RPMI8226 (cell line): Measurements from ENCODE around the gene SLC6A8.

Experiments
- DNase-seq: peaks from one replicate; pipeline ENCODE4 v3.0.0-alpha.2; 2015

The SLC6A8 gene

DNA sequence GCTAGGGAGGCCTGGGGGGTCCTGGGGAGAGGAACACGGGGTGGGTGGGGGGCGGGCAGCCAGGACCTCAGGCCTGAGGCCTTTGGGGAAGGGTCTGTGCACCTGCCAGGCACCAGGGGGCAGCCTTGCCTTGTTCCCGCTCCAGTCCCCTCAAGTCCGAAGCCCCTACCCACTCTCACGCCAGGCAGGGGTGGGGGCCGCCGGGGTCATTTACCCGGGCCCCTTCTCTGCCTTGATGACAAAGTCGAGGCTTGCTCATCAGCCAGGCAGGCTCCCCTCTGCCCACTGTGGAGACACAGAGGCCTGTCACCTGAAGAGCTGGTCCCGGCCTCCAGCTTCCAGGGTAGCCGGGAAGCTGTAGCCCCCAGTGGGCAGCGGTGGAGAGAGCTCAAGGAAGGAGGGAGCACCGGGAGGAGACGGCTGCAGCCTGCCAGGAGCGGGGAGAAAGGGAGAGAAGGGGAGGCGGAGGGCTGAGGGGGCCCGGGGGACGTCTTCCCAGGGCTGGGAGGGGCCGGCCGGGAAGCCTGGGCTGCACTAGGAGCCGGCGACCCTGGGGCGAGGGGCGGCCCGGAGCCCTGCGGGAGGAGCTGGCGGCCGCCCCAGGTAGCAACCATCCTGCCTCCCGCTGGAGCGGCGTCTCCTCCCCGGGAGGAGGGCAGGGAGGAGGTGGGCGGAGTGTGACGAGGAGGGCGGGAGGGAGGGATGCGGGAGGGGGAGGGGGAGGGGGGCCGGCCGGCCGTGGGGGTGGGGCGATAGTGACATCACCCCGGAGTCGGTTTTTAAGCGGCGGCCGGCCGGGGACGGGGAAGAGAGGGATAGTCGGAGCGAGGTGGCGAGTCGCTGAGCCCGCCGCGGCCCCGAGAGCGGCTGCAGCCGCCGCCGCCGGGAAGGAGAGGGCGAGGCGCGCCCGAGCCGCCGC lies at the start of gene SLC6A8:
TSS of gene SLC6A8 (plus strand) at position 806 of the 919 bp plus-strand sequence. CDS start 649 bp downstream, outside the sequence.
- DNase-seq: peak; percentile 64

DNA sequence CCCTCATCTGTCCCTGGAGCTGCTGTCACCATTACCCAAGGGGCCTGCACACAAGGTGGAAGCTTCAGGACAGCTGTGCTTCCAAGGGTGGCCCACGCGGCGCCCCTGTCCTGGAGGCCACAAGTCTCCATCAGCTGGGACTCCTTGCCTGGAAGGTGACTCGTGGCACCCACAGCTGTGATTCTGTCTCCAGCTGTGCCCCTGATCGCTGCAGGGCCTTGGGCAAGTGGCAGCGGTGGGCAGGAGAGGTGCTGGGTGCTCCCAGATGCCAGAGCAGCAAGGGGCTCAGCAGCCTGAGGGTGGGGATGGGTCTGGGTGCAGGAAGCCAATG lies 49.7 kb upstream of the SLC6A8 start:
- DNase-seq: no peak

DNA sequence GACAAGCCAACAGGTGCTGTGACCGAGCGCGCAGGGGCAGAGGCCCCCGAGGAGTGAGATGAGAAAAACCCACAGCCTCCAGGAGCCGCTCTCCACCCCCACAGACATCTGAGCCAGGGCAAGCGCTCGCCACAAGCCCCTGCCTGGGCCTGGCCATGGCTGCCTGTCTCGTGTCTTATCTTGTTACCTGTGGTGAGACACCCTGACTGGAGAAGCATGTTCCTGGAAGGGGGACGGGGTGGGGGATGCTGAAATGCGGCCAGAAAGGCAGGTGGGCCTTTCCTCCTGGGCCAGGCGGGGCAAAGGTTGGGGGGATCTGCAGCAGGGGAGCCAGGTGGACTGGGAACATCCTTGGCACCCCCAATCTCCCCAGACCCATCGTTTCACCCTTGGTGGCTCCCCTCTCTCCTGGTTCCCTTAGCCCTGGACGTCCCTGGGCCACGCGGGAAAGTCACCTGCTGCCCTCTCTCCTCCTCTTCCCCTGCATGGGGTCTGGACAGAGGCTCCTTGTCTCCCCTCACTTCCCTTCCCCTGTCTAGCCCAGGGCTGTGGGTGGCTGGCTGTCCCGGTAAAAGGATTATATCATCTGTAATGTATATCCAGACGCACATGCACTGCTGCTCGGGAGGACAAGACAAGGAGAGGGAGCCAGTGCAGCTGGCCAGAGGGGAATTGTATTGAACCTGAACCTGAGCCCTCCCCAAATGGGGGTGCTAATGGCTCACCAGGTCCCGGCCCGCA lies 49.1 kb upstream of the SLC6A8 start:
- no peak for DNase-seq

DNA sequence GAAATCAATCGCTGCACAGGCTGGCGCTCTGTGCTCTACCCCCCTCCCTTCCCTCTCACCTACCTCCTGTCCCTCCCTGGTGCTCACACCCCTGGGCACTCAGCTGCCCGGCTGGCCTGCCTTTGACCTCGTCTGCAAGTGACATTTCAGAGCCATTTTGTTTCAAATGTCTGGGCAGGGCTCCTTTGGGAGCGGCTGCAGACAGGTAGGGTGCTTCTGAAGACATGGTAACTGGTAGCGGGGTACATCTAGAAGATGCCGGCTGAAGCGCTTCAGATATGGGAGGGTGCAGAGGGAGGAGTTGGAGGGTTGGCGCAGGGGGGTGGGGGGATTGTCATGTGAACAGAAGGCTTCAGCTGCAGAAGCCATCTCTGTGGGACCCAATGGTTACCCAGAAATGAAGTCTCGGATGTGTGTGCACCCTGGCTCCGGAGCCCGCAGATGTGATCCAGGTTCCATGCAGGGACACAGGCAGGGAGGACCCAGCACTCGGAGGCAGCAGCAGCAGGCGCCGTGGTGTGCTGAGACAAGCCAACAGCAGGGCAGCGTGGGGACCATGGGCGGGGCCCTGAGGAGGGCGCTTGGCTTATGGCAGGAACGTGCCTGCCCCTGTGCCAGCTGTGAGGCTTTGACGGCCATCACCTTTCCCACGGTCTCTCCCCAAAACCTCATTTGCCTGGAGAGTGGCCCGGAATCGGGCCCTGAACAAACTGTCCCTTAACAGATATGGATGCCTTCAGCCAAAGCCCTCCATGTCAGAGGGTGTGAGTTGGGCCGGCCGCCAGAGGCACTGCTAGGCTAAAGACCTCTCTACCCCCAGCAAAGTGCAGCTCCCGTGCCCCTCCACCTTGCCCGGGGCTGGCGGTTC lies 48.3 kb upstream of the SLC6A8 start:
- peak; percentile 23 for DNase-seq

DNA sequence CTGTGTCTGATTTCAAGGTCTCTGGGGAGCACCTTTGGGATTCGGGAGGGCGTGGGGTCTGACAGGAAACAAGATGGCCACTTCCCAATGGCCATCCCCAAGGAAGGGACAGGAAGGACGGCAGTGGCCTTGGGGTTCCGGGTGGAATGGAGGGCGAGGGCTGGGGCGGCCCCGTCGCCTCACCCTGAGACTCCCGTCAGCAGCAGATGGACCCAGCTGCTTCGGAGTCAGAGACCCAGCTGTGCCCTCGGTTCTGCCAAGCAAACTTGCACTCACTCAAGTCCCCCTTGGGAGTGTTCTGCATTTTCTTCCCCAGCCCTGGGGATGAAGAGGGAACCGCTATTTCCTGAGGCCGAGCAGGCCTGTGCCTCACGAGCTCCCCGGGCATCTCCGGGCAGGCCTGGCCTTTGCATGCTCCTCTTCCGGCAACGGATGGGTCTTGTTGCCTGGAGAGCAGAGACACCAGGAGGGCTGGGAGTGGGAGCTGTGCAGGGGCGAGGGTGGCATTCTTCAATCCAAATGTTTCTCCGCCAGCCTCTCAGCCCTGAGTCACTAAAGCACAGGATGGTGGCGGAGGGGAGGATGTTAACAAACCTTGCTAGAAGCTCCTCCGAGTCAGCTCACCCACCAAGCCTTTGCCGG lies 47.6 kb upstream of the SLC6A8 start:
- DNase-seq: no peak

DNA sequence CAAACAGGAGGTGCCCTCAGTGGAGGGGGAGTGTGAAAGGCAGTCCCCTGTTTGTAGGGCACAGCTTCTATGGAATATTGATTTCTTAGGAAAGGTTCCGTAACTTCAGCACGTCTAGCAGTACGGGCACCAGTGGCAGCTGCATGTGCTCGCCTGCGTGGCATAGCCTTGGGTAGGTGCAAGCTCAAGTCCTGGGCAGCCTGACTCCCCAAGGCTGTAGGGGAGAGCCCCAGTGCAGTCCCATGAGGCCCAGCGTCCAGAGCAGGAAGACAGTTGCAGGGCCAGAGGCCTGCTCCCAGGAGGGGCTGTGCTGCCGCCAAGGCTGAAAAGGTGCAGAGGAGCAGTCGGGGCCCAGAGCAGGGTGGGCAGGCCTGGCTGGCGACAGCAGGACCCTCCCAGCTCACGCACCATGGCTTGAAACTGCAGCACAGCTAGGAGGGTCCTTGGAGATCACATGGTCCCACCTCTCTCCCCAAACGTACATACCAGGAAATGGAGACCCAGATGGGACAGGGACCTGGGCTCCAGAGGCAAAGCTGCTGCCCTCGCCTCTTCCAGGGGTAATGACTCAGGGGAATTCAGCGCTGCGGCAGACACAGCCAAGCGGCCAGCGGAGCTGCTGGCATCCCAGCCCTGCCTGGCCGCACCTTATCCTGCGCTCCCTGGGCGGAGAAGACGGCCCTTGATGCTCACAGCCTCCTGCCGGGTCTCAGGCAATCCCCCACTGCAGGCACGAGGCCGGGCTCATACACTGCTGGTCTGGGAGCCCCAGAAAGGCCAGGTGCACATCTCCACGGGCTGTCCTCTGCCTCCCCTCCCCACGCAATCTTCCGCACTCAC lies 46.8 kb upstream of the SLC6A8 start:
- no peak for DNase-seq

DNA sequence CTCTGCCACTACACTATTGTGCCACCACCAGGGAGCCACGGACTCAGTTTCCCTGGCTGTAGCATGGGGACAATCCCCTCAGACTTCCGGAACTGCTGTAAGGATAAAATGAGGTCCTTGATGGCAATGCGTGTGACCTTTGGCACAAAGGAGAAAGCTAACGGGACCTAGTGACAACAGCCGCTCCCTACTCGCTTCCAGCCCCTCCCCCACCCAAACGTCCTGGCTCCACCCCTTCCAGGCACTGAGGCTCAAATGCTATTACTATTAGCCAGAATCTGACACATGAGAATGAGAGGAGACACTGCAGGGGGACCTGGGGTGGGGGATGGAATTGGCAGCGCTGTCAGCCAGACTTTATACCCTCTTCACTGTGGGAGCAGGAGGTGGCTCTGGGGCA lies 46.1 kb upstream of the SLC6A8 start:
- DNase-seq: no peak

DNA sequence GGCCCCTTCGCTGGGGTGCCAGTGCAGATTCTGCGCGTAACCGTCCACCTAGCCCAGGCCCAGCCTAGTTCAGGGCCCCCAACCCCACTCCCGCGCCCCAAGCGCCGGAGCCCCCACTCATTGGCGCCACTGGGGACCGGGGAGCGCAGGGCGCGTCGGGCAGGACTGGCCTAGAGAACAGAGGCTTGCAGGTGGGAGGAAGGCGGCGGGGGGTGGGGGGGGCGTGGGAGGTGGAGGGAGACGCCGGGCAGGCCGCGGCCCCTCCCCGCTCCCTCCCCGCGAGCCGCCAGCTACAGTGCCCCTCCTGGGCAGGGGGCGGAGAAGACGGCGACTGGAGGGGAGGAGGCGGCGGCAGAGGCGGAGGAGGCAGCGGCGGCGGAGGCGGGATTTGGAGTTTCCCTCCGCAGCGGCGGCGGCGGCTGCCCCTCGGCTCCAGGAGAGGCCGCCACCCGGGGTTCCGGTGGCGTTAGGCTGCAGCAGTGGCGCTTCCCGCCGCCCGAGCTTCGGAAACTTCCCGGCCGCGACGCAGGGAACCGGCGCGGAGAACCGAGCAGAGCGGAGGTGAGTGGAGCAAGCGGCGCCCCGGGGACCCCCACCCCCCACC lies 45.6 kb upstream of the SLC6A8 start:
- DNase-seq: peak; percentile 11

DNA sequence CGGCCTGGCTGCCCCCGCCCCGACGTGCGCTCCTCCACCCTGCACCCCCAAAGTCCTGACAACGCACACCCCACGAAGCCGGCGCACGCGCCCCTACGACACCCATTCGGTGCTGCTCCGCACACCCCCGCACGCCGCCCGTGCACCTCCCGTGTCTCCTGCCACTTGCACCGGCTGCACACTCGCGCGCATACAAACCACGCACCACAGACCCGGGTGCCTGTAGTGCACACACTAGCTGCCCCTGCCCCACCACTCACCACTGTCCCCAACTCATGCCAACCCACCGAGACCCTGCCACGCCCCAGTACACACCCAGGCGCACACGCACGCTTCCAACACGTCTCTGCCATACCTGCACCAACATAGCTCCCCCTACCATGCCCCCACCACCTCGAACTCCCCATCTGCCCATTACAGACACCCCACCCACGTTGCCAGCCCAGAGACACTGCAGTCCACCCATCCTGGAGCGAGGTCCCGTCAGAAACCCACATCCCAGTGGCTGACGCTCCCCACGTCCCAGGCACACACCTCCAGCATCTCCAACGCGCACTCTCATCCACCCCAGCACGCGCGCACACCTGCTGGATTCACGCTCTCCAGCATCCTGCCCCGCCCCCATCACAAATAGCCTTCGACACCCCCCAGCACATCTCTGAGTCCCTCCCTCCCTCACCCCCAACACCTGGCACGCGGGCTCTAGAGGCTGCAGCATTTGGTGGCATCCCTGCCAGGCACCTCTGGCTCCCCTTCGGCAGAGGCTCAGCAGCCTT lies 44.9 kb upstream of the SLC6A8 start:
- no peak for DNase-seq

DNA sequence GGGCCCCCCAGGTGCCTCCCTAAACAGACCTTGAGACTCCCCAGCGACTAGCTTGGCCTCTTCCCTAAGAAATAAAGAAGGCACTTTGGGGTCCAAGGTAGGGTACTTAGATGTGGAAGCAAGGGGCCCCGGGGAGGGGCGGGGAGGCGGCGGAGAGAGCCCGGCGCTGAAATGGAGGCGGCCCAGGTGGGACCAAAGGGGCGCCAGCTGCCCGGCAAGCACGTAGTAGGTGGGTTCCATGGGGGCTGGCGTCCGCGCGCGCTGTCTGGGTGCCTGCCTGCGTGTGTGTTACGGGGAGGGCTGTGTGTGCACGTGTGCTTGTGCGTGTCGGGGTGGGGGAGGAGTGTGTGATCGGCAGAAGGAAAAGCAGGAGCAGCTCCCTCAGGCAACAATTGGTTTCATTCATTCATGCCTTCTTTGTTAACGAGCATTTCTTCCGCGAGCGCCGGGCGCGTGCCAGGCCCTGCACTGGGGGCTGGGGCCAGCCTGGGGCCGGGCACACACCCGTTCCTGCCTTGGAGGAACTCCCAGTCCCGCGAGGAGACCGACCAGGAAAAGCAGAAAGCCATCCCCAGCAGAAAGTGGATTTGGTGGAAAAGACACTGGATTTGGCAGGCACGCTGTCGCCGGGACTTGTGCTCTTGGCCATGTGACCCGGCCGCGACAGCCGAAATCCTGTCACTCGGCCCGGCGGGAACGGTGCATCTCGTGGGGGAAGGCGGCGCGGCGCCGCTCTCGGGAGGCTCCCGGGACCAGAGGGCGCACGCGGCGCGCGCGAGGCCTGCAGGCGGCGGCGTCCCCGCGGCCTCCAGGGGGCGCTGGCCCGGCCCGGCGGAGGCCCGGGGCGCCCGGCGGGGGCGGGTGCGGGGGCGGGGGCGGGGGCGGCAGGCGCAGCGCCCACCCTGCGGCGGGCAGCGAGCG lies 44.0 kb upstream of the SLC6A8 start:
- peak; percentile 48 for DNase-seq

DNA sequence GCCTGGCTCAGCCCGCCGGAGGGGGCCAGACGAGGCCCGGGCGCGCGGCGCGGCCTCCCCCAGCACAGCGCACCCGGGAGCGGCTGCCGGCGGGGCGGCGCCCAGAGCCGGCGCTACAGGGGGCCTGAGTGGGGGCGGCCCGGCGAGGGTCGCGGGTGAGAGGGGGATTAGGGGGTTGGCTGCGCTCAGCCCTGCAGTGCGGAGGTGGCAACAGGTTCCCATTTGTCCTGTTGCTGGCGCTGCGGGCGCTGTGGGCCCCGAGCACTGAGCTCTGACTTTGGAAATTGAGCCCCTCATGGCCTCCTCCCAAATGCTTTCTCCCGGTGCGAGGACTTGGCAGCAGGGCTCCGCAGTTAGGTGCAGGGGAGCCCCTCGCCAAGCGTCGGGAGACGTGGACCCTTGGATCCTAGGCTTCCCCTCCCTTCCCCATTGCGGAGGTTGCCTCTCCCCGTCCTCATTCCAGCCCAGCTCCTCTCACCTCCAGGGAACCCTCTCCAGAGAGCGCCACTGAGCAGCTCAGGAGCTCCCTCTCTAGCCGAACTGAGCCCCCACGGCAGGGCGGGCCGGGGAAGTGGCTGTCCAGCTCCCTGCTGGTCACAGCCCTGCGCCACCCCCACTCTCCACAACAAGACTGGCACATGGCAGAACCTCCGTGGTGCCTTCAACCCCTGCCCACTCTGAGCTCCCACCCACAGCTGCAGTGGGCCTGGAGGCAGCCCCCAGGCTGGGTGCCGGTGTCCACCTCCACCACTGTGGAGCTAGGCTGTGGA lies 43.2 kb upstream of the SLC6A8 start:
- no peak for DNase-seq

DNA sequence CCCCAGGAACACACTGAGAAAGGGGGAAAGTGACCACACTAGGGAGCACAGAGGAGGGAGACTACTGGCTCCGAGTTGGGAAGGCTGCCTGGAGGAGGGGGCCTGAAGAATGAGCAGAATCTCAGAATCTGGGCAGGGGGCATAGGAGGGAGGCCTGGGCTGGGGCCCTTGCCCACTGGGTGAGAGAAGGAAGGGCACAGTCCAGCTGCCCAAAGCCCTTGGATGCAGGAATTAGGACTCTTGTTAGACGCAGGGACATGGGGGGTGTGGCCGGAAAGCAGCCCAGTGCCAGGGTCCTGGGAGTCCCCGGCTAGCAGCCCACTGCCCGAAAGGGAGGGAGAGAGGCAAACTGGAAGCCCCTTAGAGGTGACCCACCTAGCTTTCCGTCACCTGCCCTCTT lies 42.6 kb upstream of the SLC6A8 start:
- no peak for DNase-seq

DNA sequence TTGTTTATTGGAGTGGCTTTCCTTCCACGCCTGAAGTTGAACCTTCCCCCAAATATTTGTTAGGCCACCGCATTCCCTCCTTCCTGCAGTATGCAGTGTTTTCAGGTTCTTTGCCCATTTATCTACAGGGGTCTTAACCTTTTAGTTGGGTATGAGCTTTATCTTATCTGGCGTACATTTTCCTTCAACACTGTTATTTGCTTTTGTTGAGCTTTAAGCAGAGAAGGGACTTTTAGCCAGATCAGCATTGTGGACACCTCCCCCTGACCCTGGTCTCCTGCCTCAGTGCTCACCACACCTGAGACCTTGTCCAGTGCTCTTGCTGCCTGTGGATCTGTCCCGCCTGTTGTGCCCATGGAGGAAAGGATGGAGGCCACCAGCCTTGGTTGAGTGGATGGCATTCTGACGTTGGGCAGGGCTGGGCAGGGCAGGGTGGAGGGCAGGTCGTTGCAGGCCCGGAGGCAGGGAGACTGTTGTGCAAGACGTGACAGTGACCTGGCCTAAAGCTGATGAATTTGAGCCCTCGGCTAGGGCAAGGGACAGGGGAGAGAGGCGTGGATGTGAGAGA lies 41.7 kb upstream of the SLC6A8 start:
- no peak for DNase-seq

DNA sequence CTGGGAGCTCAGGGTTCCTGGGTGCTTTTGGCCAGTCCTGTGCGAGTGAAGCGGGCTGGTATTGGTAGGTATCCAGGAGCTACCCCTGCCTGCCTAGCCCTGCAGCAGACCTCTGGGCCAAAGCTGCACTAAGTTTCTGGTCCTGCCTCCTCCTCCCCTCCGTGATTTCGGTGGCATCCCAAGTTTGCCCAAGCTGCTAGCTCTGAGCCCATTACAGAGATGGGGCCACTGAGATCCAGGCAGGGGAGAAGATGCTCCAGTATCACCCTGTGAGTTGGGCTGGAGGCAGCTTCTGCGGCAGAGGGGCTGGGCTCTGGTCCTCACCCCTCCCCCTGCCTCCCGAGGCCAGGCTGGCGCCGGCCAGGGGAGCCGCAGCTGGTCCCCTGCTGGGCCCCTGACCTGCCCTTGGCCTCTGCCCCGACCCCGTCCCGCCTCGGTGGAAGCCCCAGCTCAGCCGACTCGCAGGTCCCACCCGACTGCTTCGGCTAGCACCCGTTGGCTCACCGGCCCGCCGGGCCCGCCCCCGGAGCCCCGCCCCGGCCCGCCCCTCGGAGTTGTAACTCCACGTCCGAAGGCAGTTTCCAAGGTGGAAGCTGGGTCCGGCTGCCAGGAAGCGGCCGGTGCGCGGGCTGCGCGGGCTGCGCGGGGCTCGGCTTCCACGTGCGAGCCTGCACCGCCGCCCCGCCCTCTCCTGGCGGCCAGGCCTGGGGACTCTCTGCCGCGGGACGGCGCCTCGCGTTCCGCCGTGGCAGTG lies 40.9 kb upstream of the SLC6A8 start, which contains the start of gene DUSP9:
TSS of gene DUSP9 (plus strand) at position 584 of the 754 bp plus-strand sequence. CDS start 751 bp downstream, outside the sequence.
- no peak for DNase-seq

DNA sequence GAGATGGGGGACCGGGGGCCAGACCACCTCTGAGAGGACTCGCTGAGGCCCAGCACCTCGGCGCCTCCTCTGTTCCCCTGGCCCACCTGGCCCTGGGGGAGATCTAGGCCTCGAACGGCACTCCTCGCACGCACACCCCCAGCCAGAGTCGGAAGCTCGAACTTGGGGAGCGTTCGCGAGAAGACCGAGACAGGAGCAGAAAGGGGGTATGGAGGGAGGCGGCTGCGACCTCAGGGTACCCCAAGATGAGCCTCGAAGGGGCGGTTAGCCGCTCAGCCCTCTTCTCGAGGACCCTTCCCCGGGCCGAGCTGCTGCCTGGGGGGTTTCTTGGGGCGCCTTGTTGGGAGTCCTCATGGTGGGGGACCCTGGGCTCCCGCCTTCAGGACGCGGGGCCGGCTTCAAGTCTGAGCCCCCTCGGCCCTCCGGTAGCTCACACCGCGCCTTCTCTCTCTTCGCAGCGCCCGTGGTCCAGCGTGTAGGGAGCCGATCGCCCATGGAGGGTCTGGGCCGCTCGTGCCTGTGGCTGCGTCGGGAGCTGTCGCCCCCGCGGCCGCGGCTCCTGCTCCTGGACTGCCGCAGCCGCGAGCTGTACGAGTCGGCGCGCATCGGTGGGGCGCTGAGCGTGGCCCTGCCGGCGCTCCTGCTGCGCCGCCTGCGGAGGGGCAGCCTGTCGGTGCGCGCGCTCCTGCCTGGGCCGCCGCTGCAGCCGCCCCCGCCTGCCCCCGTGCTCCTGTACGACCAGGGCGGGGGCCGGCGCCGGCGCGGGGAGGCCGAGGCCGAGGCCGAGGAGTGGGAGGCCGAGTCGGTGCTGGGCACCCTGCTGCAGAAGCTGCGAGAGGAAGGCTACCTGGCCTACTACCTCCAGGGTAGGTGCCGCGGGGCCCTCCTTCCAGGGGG lies 40.0 kb upstream of the SLC6A8 start:
- DNase-seq: no peak
